ENCODE measurements around the gene LRMDA. TPM values are rescaled to one million over a fixed set of nuclear protein-coding genes. Genes with fewer than 3 reads are reported as not detected.

The LRMDA gene
- total and polyA plus RNA-seq, 10 of the 15 experiments (the other 5 are each of a cell fraction or from before 2014, with no cell fraction given): 0.07 to 0.54 (median 0.29) TPM; not detected in 4

DNA sequence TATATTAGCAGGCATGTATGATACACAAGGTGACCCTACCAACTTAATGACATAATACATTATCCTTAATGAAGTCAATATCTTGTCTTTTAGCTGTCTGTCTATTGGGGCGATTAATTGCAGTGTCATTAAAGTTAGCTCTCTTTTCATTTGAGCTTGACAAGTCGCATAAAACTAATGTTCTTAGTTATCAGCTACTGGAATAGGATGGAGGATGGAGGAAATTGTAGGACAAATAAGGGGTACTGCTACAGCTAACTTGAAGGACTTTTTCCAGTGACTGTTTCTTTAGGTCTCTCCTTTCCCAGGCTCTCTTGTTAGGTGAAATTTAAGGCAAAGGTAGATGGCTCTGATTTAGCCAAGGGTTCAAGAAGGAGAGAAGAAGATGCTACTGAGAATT, 506.4 kb downstream of the LRMDA start (continued):
- no peak for TF ChIP-seq SIN3A (IDR thresholded peaks at IDR 0.05; ENCODE audit: low read depth, low read length)
- no peak for TF ChIP-seq BHLHE40 (IDR thresholded peaks at IDR 0.05; ENCODE audit: borderline replicate concordance in 1 of 2, low read depth in 2 of 2, low read length in 1 of 2)
- no peak for TF ChIP-seq SMAD1 (IDR thresholded peaks at IDR 0.05; ENCODE audit: low read depth, partially characterized antibody)
- TF ChIP-seq, protein P1, sequence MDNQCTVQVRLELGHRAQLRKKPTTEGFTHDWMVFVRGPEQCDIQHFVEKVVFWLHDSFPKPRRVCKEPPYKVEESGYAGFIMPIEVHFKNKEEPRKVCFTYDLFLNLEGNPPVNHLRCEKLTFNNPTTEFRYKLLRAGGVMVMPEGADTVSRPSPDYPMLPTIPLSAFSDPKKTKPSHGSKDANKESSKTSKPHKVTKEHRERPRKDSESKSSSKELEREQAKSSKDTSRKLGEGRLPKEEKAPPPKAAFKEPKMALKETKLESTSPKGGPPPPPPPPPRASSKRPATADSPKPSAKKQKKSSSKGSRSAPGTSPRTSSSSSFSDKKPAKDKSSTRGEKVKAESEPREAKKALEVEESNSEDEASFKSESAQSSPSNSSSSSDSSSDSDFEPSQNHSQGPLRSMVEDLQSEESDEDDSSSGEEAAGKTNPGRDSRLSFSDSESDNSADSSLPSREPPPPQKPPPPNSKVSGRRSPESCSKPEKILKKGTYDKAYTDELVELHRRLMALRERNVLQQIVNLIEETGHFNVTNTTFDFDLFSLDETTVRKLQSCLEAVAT (IDR thresholded peaks at IDR 0.05): no peak

DNA sequence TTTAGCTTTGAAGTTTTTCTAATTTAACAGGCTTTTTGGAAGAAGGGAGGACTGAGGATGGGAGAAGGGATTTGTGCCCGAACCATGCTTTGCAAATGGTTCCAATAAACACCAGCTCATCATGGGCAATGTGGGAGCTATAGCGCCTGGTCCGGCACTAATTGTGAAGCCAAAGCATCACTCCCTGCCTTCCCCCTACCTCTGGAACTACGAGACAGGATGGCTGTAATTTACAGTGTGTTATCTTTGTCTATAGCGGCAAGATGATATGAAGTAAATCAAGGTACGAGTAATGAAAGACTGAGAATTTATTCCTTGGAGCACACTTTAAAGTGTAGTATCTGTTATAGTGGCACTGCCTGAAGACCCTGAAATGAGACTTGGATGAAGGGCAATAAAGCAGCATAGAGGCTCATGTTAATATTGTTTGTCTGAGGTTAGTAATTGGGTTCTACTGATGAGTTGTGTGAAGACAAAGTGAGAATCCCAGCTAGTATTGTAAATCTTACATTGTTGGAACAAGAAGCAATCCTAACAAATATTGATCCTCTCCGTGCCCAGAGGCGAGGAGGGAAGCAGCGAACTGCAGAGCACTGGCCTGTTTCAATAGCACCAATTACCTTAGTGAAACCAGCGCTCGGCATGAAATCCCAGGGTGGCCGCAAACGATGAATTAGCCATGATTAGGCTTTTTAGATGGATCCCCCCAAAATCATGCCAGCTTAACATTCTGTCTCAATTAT, 507.1 kb downstream of the LRMDA start:
- H3K36me3 ChIP-seq (ENCODE audit: control insufficient read depth in 2 of 2, insufficient read depth in 2 of 2, low read length in 1 of 2): no peaks in the 10 kb centered on the region; a peak in 1 of 4 replicates
- TF ChIP-seq EGR1 (IDR thresholded peaks at IDR 0.05; ENCODE audit: borderline replicate concordance in 1 of 2, low read depth in 2 of 2, low read length in 2 of 2) (no peak), ATF7 (IDR thresholded peaks at IDR 0.05; ENCODE audit: low read depth) (no peak), MTA3 (IDR thresholded peaks at IDR 0.05; ENCODE audit: borderline replicate concordance, low read length) (no peak)
- TF ChIP-seq, protein P2, sequence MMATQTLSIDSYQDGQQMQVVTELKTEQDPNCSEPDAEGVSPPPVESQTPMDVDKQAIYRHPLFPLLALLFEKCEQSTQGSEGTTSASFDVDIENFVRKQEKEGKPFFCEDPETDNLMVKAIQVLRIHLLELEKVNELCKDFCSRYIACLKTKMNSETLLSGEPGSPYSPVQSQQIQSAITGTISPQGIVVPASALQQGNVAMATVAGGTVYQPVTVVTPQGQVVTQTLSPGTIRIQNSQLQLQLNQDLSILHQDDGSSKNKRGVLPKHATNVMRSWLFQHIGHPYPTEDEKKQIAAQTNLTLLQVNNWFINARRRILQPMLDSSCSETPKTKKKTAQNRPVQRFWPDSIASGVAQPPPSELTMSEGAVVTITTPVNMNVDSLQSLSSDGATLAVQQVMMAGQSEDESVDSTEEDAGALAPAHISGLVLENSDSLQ (IDR thresholded peaks at IDR 0.05): no peak
- ATAC-seq: no peak
- no peak overlapping the region for H3K4me2 ChIP-seq (ENCODE audit: control insufficient read depth, insufficient read depth)
- no peak overlapping the region for H3K9ac ChIP-seq (ENCODE audit: control insufficient read depth, insufficient read depth, low read length)
- no peaks in the 10 kb centered on the region for H3K79me2 ChIP-seq (ENCODE audit: control insufficient read depth, insufficient read depth, low read length)
- no peak for FAIRE-seq
- H2AFZ ChIP-seq (ENCODE audit: control insufficient read depth, low read depth, low read length): no peak overlapping the region
- no TSS peak for BruUV-seq (replicated peaks)
- no peaks in the 10 kb centered on the region for H3K4me1 ChIP-seq (ENCODE audit: control insufficient read depth, insufficient read depth, low read length)
- in situ Hi-C loops (cut with MboI) (no loop called here), intact Hi-C loops (cut with micrococcal nuclease; ENCODE audit: unreplicated experiment) (no loop called here)
- ChIA-PET CTCF (no interaction called here), POLR2A (no interaction called here), RAD21 (ENCODE audit: unreplicated experiment) (interaction anchor here (1.4 kb wide), 1 partner anchor 537 kb away, joined by 3 read pairs; the partner anchor contains the start of gene ZNF503), SMC1A (ENCODE audit: uncharacterized antibody, unreplicated experiment) (interaction anchor here (0.6 to 1.4 kb wide), 2 partner anchors 18 to 668 kb away, joined by 3 to 4 read pairs; no protein-coding TSS in a partner anchor)
- WGBS (ENCODE audit: insufficient coverage, insufficient replicate concordance, low lambda C conversion rate, missing lambda C conversion rate): 37% methylated on average over 13 of the region's 13 CpGs
- no peak overlapping the region for H3K27ac ChIP-seq (ENCODE audit: control insufficient read depth, insufficient read depth)
- H3K9me3 ChIP-seq (replicated peaks; ENCODE audit: control insufficient read depth, insufficient read depth, low read length): no peaks in the 10 kb centered on the region
- H4K20me1 ChIP-seq (ENCODE audit: control insufficient read depth, insufficient read depth): no peaks in the 10 kb centered on the region
- no peaks in the 10 kb centered on the region for H3K27me3 ChIP-seq (replicated peaks in 1 of 2; ENCODE audit: control insufficient read depth in 2 of 2, insufficient read depth in 2 of 2, low read length in 1 of 2)
- no peak overlapping the region for H3K4me3 ChIP-seq
- DNase-seq (ENCODE audit: low read depth, low spot score): no peak

All from GM12878 (cell line).